ENCODE results near the gene SAMD13.

SAMD13 gene

GRCh38 chr1:84376000-84376910, 74.7 kb downstream of the SAMD13 start:
- DNase-seq = no peak

- DNase-seq = no peak
These were observed 76.1 kb downstream of the SAMD13 start for GRCh38 chr1:84377480-84378095.

- no peak for DNase-seq
These were observed 77.8 kb downstream of the SAMD13 start for GRCh38 chr1:84379138-84379916.

- no peak for DNase-seq
These were observed 78.3 kb downstream of the SAMD13 start for GRCh38 chr1:84379917-84380180.

GRCh38 chr1:84382127-84382526, 80.6 kb downstream of the SAMD13 start:
- no peak for DNase-seq

- DNase-seq = no peak
These were observed 83.8 kb downstream of the SAMD13 start for GRCh38 chr1:84385347-84385746.

GRCh38 chr1:84386716-84387479, 85.4 kb downstream of the SAMD13 start:
- DNase-seq = no peak

GRCh38 chr1:84387480-84388163, 86.1 kb downstream of the SAMD13 start:
- DNase-seq = no peak

- DNase-seq = no peak
These were observed 88.7 kb downstream of the SAMD13 start for GRCh38 chr1:84390226-84390625.

GRCh38 chr1:84398175-84399155, 97.0 kb downstream of the SAMD13 start, which contains the start of gene DNASE2B:
Gene DNASE2B (plus strand): TSS chr1:84398484. CDS start chr1:84398565, 81 bp downstream.
- DNase-seq = no peak

Data from SIG-M5 (cell line).